GM20431 (cell line): ENCODE data around the gene TIAM1.

Experiments used
- in situ Hi-C: fragments of 300-500 bp; cut with MseI, MboI; formaldehyde crosslinking; loops from one replicate; pipeline ENCODE4 v1.15.0; 2020; ENCODE audit warnings: low sequenced_read_pairs; ENCODE audit not compliant: unreplicated experiment

Gene TIAM1

DNA sequence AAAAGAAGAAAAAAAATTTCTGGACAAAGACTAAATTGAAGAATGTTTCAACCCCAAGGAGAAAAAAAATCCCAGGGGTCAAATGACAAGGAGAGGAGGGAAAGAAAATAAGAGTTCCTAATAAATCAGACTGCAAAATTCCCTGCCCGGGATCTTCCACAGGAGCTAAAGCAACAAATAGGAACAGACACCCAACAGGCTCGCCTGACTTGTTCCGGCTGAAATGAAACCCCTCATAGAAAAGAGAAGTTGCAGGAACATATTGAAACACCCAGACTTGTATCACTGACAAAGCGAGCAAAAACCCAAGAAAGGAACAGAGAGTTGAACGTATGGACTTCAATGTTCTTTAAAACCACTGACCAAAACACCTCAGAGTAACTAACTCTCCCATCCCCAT, 123.0 kb downstream of the TIAM1 start:
- in situ Hi-C loops = no loop called here

DNA sequence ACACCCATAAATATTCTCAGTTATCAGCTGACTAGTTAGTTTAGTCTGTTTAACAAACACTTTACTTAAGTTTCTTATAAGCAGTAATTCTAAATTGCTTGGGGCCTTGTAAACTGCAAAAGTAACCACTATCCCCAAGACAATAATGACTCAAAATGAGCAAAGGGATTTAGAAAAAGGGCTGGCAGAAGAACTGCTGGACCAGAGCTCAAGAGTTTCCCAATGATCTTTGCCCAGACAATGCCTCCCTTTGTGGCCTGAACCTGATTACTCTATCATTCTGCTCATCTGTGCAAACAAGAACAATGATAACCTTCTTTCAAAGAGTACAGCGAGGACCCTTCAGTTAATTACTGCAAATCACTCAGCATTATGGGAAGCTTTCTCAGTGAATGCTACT, 123.5 kb downstream of the TIAM1 start:
- in situ Hi-C loops = no loop called here

DNA sequence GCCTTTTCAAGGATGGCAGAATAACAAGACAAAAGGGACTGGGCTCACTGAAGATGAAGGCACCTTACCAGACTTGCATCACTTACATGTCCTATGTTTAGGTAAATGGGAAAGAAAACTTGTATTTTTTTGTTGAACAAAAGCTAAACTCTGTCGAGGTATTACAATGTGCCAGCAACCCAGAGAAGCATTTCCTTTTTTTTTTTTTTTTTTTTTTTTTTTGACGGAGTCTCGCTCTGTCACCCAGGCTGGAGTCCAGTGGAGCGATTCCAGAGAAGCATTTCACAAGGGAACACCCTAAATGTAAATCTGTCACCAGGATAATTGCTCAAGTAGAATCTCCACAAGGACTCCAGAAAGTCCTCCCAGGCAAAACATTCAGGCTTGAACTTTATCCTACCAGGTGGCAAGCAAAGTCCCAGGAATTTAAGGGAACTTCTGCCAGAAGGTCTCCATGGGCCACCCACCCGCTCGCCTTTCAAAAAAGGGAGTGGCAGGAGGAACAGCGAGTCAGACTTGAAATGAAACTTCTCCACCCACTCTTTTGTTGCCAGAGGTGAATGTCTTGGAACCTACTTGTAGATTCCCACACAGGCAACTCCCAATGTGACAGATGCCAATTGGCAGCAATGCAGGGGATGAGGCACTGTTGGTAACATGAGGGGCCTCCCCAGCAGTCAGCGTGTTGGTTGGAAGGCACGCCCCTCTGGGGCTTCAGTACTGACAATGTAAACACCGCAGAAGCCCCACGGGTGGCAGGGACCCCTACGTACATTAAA, 125.0 kb downstream of the TIAM1 start:
- in situ Hi-C loops = no loop called here

DNA sequence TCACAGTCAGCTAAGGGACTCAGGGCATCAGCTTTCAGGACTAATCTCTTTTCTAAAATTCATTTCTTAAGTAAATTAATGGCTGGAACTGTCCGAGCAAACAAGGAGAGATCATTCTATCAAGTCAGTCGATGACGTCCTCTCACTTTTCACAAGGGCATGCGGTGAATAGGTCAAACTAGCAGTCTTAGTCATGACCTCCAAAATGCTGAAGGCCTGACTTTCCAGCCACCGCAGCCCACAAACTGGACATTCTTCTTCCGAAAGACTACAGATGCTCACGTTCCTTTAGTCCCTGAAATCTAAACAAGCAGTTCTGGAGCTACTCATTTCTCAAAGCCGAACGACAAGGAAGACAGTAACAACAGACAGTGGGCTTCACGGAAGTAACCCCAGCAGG, 127.9 kb downstream of the TIAM1 start:
- in situ Hi-C loops = no loop called here

DNA sequence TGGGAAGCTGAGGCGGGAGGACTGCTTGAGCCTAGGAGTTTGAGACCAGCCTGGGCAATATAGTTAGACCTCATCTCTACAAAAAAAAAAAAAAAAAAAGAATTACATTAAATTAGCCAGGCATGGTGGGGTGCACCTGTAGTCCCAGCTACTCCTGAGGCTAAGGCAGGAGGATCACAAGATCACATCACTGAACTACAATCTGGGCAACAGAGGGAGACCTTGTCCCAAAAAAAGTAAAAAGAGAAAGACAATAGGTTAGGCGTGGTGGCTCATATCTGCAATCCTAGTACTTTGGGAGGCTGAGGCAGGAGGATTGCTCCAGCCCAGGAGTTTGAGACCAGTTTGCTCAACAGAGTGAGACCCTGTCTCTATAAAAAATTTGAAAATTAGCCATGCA, 130.3 kb downstream of the TIAM1 start:
- in situ Hi-C loops = no loop called here

DNA sequence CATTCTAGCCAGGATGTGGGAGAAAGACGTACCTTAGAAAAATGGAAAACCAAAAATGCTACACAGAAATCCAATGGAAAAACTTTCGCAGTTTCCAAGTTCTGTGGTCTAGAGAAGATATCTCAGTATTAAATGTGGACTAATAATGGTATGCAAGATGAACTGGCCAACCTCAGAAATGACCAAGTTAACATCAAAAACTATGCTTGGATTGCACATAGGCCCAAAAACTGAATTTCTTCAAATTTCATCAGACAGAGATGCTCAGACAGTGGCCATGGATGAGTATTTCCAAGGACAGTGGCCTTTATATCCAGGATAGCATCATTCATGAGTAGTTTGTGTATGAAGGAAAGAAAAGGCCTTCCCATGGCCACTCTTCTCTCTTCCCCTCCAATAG, 132.2 kb downstream of the TIAM1 start:
- in situ Hi-C loops = no loop called here

DNA sequence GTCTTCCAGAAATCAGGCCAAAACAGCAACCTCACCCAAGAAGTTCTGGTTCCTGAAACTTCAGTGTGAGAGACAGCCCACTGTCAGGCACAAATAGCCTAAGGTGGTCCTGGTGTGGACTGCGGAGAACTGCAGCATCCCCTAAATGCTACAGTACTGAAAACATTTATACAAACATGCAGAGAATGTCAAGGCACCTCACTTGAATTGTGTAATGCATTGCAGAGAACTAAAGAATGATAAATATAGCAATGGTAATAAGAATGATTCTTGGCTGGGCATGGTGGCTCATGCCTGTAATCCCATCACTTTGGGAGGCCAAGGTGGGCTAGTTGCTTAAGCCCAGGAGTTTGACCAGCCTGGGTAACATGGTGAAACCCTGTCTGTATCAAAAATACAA, 138.6 kb downstream of the TIAM1 start:
- in situ Hi-C loops = no loop called here

DNA sequence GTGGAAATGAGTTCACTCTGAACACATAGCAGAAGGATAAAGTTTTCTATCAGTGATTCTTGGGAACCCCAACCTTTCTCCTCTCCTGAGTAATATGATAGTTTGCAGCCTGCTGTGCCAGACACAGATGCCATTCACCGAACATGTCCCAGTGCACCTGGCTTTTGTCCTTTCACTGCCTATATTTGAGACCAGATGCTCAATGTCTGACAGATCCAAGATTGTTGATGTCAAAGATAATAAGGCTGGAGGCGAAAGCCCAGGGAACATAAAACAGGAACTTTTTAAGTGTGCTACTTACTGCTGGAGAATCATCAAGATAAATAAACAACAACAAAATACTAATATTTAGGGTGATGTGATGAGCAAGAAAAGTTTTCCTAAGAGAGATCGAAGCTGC, 139.3 kb downstream of the TIAM1 start:
- in situ Hi-C loops = no loop called here

DNA sequence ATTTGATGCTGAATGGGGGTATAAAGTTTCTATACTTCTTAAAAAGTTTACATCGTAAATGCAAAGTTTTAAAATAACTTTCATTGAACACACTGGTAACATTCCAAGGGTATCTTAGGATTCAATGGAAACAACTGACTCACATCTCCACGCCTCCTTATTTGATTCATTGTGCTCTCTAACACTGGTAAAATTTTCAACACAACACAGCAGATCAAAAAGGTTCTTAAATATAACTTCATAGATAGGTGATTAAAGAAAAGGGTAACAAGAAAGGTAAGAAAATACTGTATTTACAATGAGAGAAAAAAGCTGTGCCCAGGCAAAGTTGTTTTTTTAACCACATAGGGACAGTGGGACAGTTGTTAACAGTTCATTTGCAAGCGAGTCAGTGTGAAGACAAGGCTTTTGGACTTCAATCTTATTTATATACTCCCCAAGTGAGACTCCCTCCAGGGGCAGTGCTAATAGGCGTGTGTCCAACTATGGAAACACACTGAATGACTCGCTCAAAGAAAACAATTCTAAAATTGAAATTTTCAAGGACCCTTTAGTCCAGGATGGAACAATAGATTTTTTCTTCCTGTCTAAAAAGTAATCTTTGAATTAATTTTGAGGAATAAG, 140.5 kb downstream of the TIAM1 start:
- in situ Hi-C loops = no loop called here

DNA sequence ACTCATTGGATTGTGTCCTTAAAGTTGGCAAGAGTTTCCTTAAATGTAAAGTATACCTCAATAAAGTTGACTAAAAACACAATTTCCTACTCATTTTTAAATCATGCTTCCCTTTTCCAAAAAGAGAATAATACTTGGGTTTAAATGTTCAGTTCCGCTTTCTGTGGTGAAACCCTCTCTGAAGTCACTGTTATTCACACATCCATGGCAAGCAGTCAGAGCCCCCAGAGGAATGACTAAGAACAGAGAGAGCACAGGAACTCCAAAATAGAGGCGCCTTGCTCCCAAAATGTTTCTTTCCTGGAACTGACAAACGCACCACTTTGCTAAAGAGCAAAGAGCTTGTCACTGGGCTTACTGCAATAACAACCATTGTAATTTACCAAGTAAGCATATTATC, 142.5 kb downstream of the TIAM1 start:
- in situ Hi-C loops = no loop called here

DNA sequence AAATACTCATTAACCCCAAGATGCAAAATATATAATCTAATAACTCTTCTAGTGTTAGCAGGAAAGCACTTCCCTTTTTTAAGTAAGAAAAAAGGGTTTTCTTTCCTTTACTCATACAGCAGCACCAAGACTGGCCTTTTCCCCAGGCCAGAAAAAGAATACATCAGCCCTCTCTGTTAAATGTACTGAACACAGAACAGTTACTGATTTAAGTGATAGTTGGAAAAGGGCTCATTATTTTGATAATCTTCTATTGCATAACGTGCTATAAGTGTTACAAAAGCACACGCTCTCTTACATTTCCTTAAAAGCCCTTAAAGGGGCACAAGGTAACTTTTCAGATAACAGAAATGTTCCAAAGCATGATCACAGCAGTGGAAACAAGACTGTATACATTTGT, 142.9 kb downstream of the TIAM1 start:
- in situ Hi-C loops = no loop called here

DNA sequence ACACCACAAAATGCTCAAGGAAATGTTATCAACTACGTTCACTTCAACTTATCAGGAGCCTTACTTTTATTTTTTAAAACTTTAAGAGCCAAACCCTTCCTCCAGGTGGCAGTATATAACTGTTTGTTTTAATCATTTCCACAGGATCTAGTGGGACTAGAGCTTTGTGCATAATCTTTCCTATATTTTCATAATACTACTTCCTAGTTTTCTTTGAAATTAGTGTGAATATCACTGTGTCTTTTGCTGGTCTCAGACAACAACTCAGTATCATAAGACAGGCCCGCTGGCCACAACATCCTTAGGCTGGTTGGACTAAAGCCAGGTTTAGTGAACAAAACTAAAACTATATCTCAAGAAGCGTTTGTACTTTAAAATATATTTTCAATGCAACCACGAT, 145.5 kb downstream of the TIAM1 start:
- in situ Hi-C loops = loop anchor here (10.0 kb wide), 1 partner anchor 386 kb away; no protein-coding TSS in a partner anchor

DNA sequence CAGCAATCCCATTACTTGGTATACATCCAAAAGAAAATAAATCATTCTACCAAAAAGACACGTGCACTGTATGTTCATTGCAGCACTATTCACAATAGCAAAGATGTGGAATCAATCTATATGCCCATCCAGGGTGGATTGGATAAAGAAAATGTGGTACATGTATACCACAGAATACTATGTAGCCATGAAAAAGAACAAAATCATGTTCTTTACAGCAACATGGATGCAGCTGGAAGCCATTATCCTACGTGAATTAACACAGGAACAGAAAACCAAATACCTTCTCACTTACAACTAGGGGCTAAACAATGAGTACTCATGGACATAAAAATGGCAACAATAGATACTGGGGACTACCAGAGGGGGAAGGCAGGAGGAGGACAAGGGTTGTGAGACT, 147.3 kb downstream of the TIAM1 start:
- in situ Hi-C loops = loop anchor here (10.0 kb wide), 1 partner anchor 388 kb away; no protein-coding TSS in a partner anchor

DNA sequence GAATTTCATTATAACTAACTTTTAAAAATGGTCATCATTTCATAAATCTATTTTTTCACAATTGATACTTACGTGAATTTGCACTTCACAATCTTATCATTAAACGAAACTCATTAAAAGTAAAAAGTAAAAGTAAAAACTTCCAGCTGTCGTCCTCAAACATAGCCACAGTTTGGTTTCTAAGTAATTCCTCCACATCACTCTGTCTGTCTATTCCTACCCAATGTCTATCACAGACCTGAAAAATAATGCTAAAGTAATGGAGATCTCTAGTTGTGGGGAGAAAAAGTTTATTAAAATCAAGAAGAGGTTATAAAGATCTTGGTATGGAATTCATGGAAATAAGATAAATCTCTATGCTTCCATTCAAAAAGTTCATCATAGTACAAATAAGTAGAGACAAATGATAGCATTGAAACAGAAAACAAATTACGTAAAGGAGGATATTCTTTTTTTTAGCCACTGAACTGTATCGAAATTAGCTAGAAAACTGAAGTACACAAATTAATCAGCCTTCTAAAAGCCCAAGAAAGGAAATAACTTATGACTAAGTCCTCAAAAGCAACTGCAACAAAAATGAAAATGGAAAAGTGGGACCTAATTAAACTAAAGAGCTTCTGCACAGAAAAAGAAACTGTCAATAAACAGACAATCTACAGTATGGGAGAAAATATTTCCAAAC, 148.6 kb downstream of the TIAM1 start:
- in situ Hi-C loops = loop anchor here (10.0 kb wide), 1 partner anchor 389 kb away; no protein-coding TSS in a partner anchor

DNA sequence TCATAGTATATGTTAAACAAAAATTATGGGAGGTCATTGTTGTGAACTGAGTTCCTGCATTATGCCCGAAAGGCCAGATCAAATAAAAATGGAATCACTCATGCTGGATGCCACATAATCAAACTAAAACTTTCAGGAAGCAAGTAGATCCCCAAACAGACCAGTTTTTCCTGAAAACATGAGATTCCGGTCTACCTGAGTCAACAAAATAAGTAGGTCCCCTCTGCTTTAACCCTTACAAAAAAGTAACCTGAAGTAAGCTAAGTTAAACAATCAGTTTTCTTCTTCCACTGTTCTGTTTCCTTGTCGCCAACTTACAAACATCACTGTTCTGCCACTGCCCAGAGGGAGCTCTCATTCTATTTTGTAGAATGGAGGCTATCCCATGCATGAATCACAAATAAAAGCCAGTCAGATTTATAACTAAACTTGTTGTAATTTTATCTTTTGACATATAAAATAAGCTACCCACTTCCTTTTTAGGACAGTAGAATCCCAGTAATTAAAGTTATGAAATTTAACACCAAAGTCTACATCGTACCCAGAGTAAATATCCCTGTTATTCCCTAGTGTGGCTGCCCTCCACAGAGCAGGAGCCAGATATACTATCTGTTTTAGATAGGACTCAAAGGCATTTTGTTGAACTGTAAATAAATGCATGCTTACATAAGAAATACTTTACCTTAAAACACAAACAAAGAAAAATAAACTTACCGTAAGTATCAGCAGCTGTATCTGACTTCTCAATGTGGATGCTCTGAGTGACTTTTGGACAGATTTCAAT, 149.4 kb downstream of the TIAM1 start:
- in situ Hi-C loops = loop anchor here (10.0 kb wide), 1 partner anchor 390 kb away; no protein-coding TSS in a partner anchor

DNA sequence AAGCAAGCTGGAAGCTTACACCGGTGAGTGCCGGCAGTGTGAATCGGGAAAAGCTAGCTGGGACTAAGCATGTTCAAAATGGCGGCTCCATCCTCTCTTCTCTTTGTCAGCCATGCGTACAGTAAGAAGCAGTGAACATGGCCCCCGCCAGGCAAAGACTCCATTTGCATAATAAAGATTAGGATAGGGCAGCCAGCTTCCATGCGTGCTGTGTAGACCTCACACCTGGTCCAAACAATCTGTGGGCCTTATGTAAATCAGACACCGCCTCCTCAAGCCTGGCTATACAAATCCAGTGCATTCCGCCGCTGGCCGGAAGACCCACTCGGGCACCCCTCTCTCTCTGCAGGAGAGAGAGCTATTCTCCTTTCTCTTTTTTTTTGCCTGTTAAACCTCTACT, 150.3 kb downstream of the TIAM1 start:
- in situ Hi-C loops = loop anchor here (10.0 kb wide), 1 partner anchor 391 kb away; no protein-coding TSS in a partner anchor

DNA sequence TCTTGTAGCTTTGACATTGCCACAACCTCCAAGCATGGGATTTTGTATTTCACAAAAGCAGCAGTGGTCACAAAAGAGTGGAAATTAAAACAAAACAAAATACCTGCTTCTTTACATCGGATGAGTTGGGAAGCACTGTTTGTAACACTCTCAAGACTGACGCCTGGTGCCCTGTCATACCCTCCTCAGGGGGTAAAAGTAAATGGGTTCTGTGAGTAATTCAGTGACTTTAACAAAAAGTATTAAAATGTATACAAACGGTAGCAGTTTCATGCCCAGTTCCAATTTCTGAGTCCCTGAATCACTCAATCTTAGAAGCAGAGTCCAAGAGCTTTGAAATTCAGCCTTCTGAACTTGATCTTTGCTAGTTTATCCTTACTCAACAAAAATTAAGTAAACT, 152.5 kb downstream of the TIAM1 start:
- in situ Hi-C loops = loop anchor here (10.0 kb wide), 1 partner anchor 393 kb away; no protein-coding TSS in a partner anchor

DNA sequence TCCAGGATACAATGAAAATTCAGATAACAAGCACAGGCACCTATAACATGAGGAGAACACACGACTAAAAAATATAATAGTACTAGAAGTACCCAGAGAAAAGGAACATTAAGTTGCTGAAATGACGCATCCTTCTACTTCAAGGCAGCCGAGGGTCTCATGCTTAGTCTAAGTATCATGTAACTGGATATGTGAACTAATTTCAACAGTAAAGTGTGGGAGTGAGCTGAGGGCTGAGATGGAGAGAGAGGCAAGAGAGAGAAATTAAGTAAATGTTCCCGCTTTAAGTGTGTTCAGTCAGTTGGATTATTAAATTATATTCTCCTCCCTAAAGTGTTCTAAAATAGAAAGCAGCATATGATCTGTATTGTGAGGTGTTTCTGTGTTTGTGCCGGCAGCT, 153.5 kb downstream of the TIAM1 start:
- in situ Hi-C loops = loop anchor here (10.0 kb wide), 1 partner anchor 394 kb away; no protein-coding TSS in a partner anchor

DNA sequence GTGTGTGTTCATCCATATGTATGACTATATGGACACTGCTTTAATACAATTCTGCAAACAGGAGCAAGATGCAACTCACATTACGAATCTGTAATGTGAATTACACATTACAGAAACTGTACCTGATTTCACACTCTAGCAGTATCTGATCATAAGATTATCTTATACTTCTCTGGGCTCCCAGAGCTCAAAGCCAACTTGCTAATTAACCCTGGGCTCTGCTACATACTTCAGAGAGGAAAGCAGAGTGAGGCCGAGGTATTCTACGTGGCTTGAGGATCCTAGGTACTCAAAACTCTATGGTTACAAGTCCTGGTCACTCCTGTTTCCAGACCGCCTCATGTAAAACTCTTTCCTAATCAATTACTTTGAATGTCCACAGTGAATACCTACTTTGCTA, 156.6 kb downstream of the TIAM1 start:
- in situ Hi-C loops = no loop called here

DNA sequence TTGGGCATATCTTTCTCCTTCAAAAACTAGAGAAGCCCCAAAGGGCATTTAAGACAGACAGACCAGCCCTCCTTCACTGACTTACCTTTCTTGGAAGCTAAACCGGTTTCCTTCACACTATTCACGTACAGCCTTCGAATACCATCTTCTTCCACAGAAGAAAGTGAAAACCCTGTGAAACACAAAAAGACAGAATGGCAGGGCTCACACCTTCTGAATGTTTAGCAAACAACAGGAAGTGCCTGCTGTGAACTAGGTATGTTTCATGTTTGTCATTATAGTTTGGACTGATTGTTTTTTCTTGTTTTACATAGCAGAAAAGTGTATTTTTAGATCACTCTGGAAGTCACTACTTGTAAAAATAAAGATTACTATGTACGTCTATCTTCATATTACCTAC, 157.1 kb downstream of the TIAM1 start:
- in situ Hi-C loops = no loop called here
